Ramos (cell line): Measurements from ENCODE around the gene KRTAP10-9.
"Not testable (repeated sequence)": the region's sequence is repeated elsewhere in the genome, so short reads cannot be mapped to it uniquely, and the experiment has no call there.

Source experiments
- in situ Hi-C: fragments of 300-500 bp; cut with MboI; formaldehyde crosslinking; loops from one replicate; pipeline ENCODE4 v1.14.3; 2022; ENCODE audit warnings: low sequenced_read_pairs; ENCODE audit not compliant: unreplicated experiment

Gene KRTAP10-9

GRCh38 chr21:44637018-44637850 lies 10.3 kb downstream of the KRTAP10-9 start, which contains the start of gene KRTAP10-10:
Gene KRTAP10-10, plus strand, starts transcription at chr21:44637356. Its CDS starts 62 bp downstream, at chr21:44637418.
- in situ Hi-C loops: no loop called here

GRCh38 chr21:44637851-44638348 lies 11.0 kb downstream of the KRTAP10-9 start:
- in situ Hi-C loops: not testable (repeated sequence)

GRCh38 chr21:44638506-44639330 lies 11.8 kb downstream of the KRTAP10-9 start:
- in situ Hi-C loops: not testable (repeated sequence)

GRCh38 chr21:44639331-44639655 lies 12.4 kb downstream of the KRTAP10-9 start:
- in situ Hi-C loops: no loop called here

GRCh38 chr21:44640761-44641160 lies 13.9 kb downstream of the KRTAP10-9 start:
- in situ Hi-C loops: no loop called here

- in situ Hi-C loops: no loop called here
Observed at GRCh38 chr21:44643741-44644310, 16.9 kb downstream of the KRTAP10-9 start.

GRCh38 chr21:44644878-44645277 lies 18.0 kb downstream of the KRTAP10-9 start:
- in situ Hi-C loops: no loop called here

GRCh38 chr21:44646366-44647221 lies 19.7 kb downstream of the KRTAP10-9 start, which contains the start of gene KRTAP10-11:
Gene KRTAP10-11, plus strand, starts transcription at chr21:44646414. Its CDS starts 45 bp downstream, at chr21:44646459.
- in situ Hi-C loops: not testable (repeated sequence)

GRCh38 chr21:44647222-44647552 lies 20.3 kb downstream of the KRTAP10-9 start:
- in situ Hi-C loops: no loop called here

GRCh38 chr21:44648557-44649311 lies 21.8 kb downstream of the KRTAP10-9 start:
- in situ Hi-C loops: no loop called here

GRCh38 chr21:44649521-44650100 lies 22.7 kb downstream of the KRTAP10-9 start:
- in situ Hi-C loops: no loop called here

- in situ Hi-C loops: no loop called here
Observed at GRCh38 chr21:44650265-44650972, 23.5 kb downstream of the KRTAP10-9 start.

- in situ Hi-C loops: no loop called here
Observed at GRCh38 chr21:44650973-44651675, 24.2 kb downstream of the KRTAP10-9 start.

GRCh38 chr21:44653123-44653522 lies 26.2 kb downstream of the KRTAP10-9 start:
- in situ Hi-C loops: no loop called here

GRCh38 chr21:44653656-44654575 lies 27.0 kb downstream of the KRTAP10-9 start:
- in situ Hi-C loops: no loop called here

- in situ Hi-C loops: no loop called here
Observed at GRCh38 chr21:44654576-44655175, 27.8 kb downstream of the KRTAP10-9 start, which contains the start of gene KRTAP12-4. Gene KRTAP12-4, minus strand, starts transcription at chr21:44654659. Its CDS starts 45 bp downstream, at chr21:44654614.
